NT2/D1 (cell line): Measurements from ENCODE around the gene OR1F1.
A peak's percentile ranks its signal among the peaks of the same experiment; 100 is the strongest.
"Not testable (repeated sequence)": the region's sequence is repeated elsewhere in the genome, so short reads cannot be mapped to it uniquely, and the experiment has no call there.

Experiments
- DNase-seq: peaks from one replicate; pipeline ENCODE4 v3.0.0-alpha.2; 2011; ENCODE audit warnings: low read depth, low spot score
- H3K27me3 ChIP-seq: 2 replicates; pipeline ENCODE4 v1.6.0; 2011; ENCODE audit warnings: mild to moderate bottlenecking; ENCODE audit not compliant: insufficient read length, insufficient read depth
- H3K36me3 ChIP-seq: 2 replicates; pipeline ENCODE4 v1.6.1; 2011; ENCODE audit warnings: mild to moderate bottlenecking, low read length, mixed read lengths; ENCODE audit not compliant: insufficient read depth, insufficient read length
- H3K4me1 ChIP-seq: 2 replicates; pipeline ENCODE4 v1.5.1; 2011; ENCODE audit not compliant: insufficient read depth, insufficient read length
- H3K4me3 ChIP-seq: 2 replicates; pipeline ENCODE4 v1.5.1; 2011; ENCODE audit warnings: low read depth; ENCODE audit not compliant: insufficient read length
- H3K9ac ChIP-seq: 2 replicates; pipeline ENCODE4 v1.6.0; 2011; ENCODE audit warnings: low read depth; ENCODE audit not compliant: insufficient read length
- H3K9me3 ChIP-seq: 2 replicates; pipeline ENCODE4 v1.5.1; 2011; ENCODE audit warnings: mild to moderate bottlenecking, low read length; ENCODE audit not compliant: insufficient read depth
- SUZ12 ChIP-seq: IDR thresholded peaks from 2 replicates; pipeline ENCODE4 v1.6.1; 2011; ENCODE audit not compliant: insufficient read length, insufficient read depth; ENCODE audit errors: extremely low read depth
- YY1 ChIP-seq: IDR thresholded peaks from 2 replicates; pipeline ENCODE4 v1.6.1; 2011; ENCODE audit not compliant: insufficient read length, insufficient read depth
- ZNF274 ChIP-seq: IDR thresholded peaks from 2 replicates; pipeline ENCODE4 v1.6.1; 2011; ENCODE audit warnings: mild to moderate bottlenecking, low read depth, low read length

The OR1F1 gene

GRCh38 chr16:3180445-3180878 is 7.5 kb upstream of the OR1F1 start:
- no peak overlapping the region for H3K9ac ChIP-seq
- H3K4me3 ChIP-seq = no peak overlapping the region
- DNase-seq = no peak
- H3K9me3 ChIP-seq = no peaks in the 10 kb centered on the region
- H3K36me3 ChIP-seq = no peaks in the 10 kb centered on the region
- H3K27me3 ChIP-seq = peaks cover 10% of the 10 kb centered on the region
- H3K4me1 ChIP-seq = no peaks in the 10 kb centered on the region
- TF ChIP-seq YY1 = no peak
- TF ChIP-seq ZNF274 = no peak
- TF ChIP-seq SUZ12 = no peak

GRCh38 chr16:3182293-3182607 is 5.8 kb upstream of the OR1F1 start:
- peak overlapping the region; percentile 68 for H3K4me3 ChIP-seq
- not testable (repeated sequence) for H3K9me3 ChIP-seq, DNase-seq, H3K36me3 ChIP-seq, H3K4me1 ChIP-seq, H3K9ac ChIP-seq
- peaks cover 10% of the 10 kb centered on the region for H3K27me3 ChIP-seq

DNA sequence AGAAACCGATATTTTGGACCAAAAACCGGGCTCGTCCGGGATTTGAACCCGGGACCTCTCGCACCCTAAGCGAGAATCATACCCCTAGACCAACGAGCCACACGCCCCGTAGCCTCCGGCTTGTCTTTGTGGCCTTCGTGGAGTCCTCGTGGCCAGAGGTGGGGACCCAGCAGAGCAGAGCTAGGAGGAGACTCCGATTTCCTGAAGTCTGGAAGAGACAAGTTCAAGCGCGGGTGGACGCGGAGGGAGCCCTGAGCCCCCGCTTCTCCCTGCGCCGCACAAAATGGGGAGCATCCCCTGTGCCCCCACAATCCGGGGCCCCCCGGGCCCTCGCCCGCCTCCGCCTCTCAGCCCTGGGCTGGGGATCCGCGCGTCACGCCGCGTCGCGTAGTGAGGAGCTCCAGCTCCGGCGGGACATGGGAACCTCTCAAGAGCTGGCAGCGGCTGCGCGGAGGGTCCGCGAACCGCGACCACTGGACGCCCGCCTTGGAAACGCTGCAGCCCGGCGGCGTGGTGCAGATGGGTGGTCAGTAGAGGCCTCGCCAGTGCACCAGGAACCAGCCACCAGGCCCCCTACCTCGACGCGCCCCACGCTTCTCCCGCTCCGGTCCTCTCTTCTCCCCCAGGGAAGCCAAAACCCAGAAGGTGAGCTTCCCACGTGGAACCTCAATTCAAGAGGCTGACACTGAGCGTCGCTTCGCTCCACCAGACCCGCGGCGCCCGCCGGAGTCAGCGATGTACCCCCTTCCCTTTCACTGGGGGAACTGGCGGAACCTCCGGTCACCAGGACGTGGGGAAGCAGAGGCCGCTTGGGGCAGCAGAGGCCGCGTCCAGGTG is 5.2 kb upstream of the OR1F1 start:
- H3K9ac ChIP-seq = peak overlapping the region; percentile 76
- TF ChIP-seq YY1 = no peak
- no peaks in the 10 kb centered on the region for H3K36me3 ChIP-seq
- DNase-seq = no peak
- H3K4me1 ChIP-seq = no peaks in the 10 kb centered on the region
- H3K27me3 ChIP-seq = peaks cover 10% of the 10 kb centered on the region
- H3K4me3 ChIP-seq = peak overlapping the region; percentile 68
- no peaks in the 10 kb centered on the region for H3K9me3 ChIP-seq

- DNase-seq = no peak
- Histone ChIP-seq H3K27me3 (peaks cover 10% of the 10 kb centered on the region), H3K36me3 (no peaks in the 10 kb centered on the region), H3K4me1 (no peaks in the 10 kb centered on the region), H3K4me3 (peak overlapping the region; percentile 68), H3K9ac (peak overlapping the region; percentile 76), H3K9me3 (no peaks in the 10 kb centered on the region)
- TF ChIP-seq ZNF274 = no peak
- TF ChIP-seq YY1 = no peak
- TF ChIP-seq SUZ12 = no peak
These were observed 4.4 kb upstream of the OR1F1 start for GRCh38 chr16:3183445-3184139.

- H3K4me3 ChIP-seq = no peak overlapping the region
- no peak for TF ChIP-seq YY1
- TF ChIP-seq SUZ12 = no peak
- no peak for TF ChIP-seq ZNF274
These were observed 886 bp upstream of the OR1F1 start for GRCh38 chr16:3186946-3187690.

GRCh38 chr16:3188675-3188924 is 596 bp downstream of the OR1F1 start:
- Histone ChIP-seq H3K4me1 (no peaks in the 10 kb centered on the region), H3K9me3 (no peaks in the 10 kb centered on the region), H3K36me3 (no peaks in the 10 kb centered on the region), H3K4me3 (peak overlapping the region; percentile 88), H3K27me3 (peaks cover 21% of the 10 kb centered on the region), H3K9ac (peak overlapping the region; percentile 93)
- no peak for TF ChIP-seq YY1
- TF ChIP-seq ZNF274 = no peak
- TF ChIP-seq SUZ12 = no peak
- DNase-seq = no peak

More at GRCh38 chr16:3186946-3187690, 886 bp upstream of the OR1F1 start:
- peaks cover 30% of the 10 kb centered on the region for H3K27me3 ChIP-seq
- no peak for DNase-seq
- no peaks in the 10 kb centered on the region for H3K4me1 ChIP-seq
- H3K9me3 ChIP-seq = no peaks in the 10 kb centered on the region
- no peak overlapping the region for H3K9ac ChIP-seq
- no peaks in the 10 kb centered on the region for H3K36me3 ChIP-seq

- H3K27me3 ChIP-seq = peaks cover 26% of the 10 kb centered on the region
- no peaks in the 10 kb centered on the region for H3K9me3 ChIP-seq
- peak overlapping the region; percentile 93 for H3K9ac ChIP-seq
- peak overlapping the region; percentile 88 for H3K4me3 ChIP-seq
- no peaks in the 10 kb centered on the region for H3K4me1 ChIP-seq
- DNase-seq = no peak
- H3K36me3 ChIP-seq = no peaks in the 10 kb centered on the region
- TF ChIP-seq YY1 (no peak), ZNF274 (no peak), SUZ12 (no peak)
These were observed 1.2 kb downstream of the OR1F1 start for GRCh38 chr16:3188925-3189825.
